NCI-H1105 (cell line): ENCODE results near the gene PDXP.
"Not testable (repeated sequence)": the region's sequence is repeated elsewhere in the genome, so short reads cannot be mapped to it uniquely, and the experiment has no call there.

ENCODE experiments used
- DNase-seq: peaks from one replicate; lab custom pipeline; 2025; lab: John Stamatoyannopoulos, UW

PDXP gene

GRCh38 chr22:37658133-37659065 is at the start of gene PDXP:
PDXP (plus strand) TSS chr22:37658723; CDS start chr22:37658783, 60 bp downstream.
- DNase-seq: peak; percentile 97

- no peak for DNase-seq
Observed at GRCh38 chr22:37609240-37610152, 49.0 kb upstream of the PDXP start.

- DNase-seq: not testable (repeated sequence)
Observed at GRCh38 chr22:37610153-37610475, 48.4 kb upstream of the PDXP start.

GRCh38 chr22:37610480-37611129 is 47.9 kb upstream of the PDXP start:
- no peak for DNase-seq

- no peak for DNase-seq
Observed at GRCh38 chr22:37611207-37611606, 47.3 kb upstream of the PDXP start.

- no peak for DNase-seq
Observed at GRCh38 chr22:37616201-37617083, 42.1 kb upstream of the PDXP start.

- DNase-seq: no peak
Observed at GRCh38 chr22:37617431-37617830, 41.1 kb upstream of the PDXP start.

- no peak for DNase-seq
Observed at GRCh38 chr22:37618072-37618656, 40.4 kb upstream of the PDXP start.

GRCh38 chr22:37618674-37619073 is 39.8 kb upstream of the PDXP start:
- DNase-seq: no peak

GRCh38 chr22:37619991-37620390 is 38.5 kb upstream of the PDXP start:
- no peak for DNase-seq

- no peak for DNase-seq
Observed at GRCh38 chr22:37621352-37621860, 37.1 kb upstream of the PDXP start.

GRCh38 chr22:37623075-37624016 is 35.2 kb upstream of the PDXP start:
- peak; percentile 45 for DNase-seq

GRCh38 chr22:37624017-37624365 is 34.5 kb upstream of the PDXP start:
- no peak for DNase-seq

GRCh38 chr22:37624876-37625275 is 33.6 kb upstream of the PDXP start:
- DNase-seq: no peak

GRCh38 chr22:37625737-37626136 is 32.8 kb upstream of the PDXP start:
- no peak for DNase-seq

GRCh38 chr22:37626144-37626543 is 32.4 kb upstream of the PDXP start:
- DNase-seq: no peak

- DNase-seq: no peak
Observed at GRCh38 chr22:37626556-37627075, 31.9 kb upstream of the PDXP start.

- no peak for DNase-seq
Observed at GRCh38 chr22:37627121-37627520, 31.4 kb upstream of the PDXP start.

GRCh38 chr22:37627545-37627944 is 31.0 kb upstream of the PDXP start:
- DNase-seq: no peak
